ENCODE data around the gene KCNK16. TPM values are rescaled to one million over a fixed set of nuclear protein-coding genes. Genes with fewer than 3 reads are reported as not detected.

KCNK16 gene
- total and polyA plus RNA-seq, 7 donors = not detected

DNA sequence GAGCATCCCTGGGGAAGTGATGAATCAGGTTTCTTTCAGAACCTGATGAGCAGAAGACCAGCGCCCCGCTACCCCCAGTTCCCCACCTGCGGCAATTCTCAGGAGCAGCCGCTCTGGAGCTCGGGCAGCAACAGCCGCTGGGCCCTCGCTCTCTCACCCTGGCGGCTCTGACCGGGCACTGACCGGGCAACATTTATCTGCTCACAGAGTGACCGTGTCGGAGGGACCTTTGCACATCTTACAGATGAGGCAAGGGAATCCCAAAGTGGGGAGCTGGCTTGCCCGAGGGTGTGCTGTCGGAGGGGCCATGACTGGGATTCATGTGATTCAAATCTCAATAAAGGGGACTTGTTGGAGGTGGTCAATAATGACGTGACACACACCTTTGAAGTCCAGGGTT, 26.2 kb upstream of the KCNK16 start:
- 91 to 94% methylated on average over 15 of the region's 15 CpGs for WGBS, 2 donors
- no peaks in the 10 kb centered on the region for H3K4me1 ChIP-seq

DNA sequence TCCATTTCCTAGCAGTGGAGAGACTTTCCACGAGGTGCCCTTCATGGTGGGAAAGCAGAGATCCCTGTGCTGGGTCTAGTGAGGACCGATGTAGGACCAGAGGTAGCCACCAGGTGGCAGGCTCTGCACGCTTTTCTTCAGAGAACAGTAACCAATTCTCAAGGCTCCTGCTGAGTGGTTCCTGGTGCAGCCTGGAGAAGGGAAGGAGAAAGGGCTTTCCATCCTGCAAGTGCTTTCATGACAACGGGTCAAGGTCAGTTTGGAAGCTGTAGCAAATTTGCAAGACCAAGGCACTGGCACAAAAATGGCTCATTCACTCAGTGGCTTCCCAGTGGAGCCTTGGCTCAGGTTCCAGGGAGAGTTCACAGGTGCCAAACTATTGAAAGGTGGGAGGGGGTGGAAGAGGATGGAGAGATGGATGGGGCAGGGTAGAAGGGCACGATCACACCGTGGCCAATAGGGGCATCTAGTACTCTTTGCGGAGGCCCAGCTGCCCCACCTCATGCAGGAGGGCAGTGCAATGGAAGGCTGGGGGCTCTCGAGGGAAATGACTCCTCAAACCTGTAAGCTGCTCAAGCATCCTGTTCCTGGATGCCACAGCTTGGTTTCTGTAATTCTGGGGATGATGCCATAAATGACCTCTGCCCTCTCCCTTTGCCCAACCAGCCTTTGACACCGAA, 25.5 kb upstream of the KCNK16 start:
- DNase-seq = no peak
- TF ChIP-seq, protein P1, sequence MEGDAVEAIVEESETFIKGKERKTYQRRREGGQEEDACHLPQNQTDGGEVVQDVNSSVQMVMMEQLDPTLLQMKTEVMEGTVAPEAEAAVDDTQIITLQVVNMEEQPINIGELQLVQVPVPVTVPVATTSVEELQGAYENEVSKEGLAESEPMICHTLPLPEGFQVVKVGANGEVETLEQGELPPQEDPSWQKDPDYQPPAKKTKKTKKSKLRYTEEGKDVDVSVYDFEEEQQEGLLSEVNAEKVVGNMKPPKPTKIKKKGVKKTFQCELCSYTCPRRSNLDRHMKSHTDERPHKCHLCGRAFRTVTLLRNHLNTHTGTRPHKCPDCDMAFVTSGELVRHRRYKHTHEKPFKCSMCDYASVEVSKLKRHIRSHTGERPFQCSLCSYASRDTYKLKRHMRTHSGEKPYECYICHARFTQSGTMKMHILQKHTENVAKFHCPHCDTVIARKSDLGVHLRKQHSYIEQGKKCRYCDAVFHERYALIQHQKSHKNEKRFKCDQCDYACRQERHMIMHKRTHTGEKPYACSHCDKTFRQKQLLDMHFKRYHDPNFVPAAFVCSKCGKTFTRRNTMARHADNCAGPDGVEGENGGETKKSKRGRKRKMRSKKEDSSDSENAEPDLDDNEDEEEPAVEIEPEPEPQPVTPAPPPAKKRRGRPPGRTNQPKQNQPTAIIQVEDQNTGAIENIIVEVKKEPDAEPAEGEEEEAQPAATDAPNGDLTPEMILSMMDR (IDR thresholded peaks at IDR 0.05) = peak in 3 of 4 experiments; percentile 68 to 86 (median 71)
- no peak for TF ChIP-seq EP300 (IDR thresholded peaks at IDR 0.05)
- TF ChIP-seq POLR2AphosphoS5 (IDR thresholded peaks at IDR 0.05) = no peak
- no peak for TF ChIP-seq POLR2A (IDR thresholded peaks at IDR 0.05)
- no peaks in the 10 kb centered on the region for H3K36me3 ChIP-seq
- WGBS, 2 donors = 33 to 39% methylated on average over 9 of the region's 9 CpGs
- intact Hi-C loops (cut with DNase I) = no loop called here
- H3K4me1 ChIP-seq = no peaks in the 10 kb centered on the region
- H3K27me3 ChIP-seq = no peaks in the 10 kb centered on the region
- no peak overlapping the region for H3K4me3 ChIP-seq
- no peak overlapping the region for H3K27ac ChIP-seq
- no peaks in the 10 kb centered on the region for H3K9me3 ChIP-seq

More for the DNA sequence above, 26.2 kb upstream of the KCNK16 start:
- Histone ChIP-seq H3K27me3 (no peaks in the 10 kb centered on the region), H3K9me3 (no peaks in the 10 kb centered on the region), H3K36me3 (no peaks in the 10 kb centered on the region), H3K4me3 (no peak overlapping the region), H3K27ac (no peak overlapping the region)
- DNase-seq = no peak
- TF ChIP-seq POLR2A (IDR thresholded peaks at IDR 0.05) (no peak), POLR2AphosphoS5 (IDR thresholded peaks at IDR 0.05) (no peak), EP300 (IDR thresholded peaks at IDR 0.05) (no peak)
- TF ChIP-seq, protein P1 (IDR thresholded peaks at IDR 0.05) = no peak
- intact Hi-C loops (cut with DNase I) = no loop called here

DNA sequence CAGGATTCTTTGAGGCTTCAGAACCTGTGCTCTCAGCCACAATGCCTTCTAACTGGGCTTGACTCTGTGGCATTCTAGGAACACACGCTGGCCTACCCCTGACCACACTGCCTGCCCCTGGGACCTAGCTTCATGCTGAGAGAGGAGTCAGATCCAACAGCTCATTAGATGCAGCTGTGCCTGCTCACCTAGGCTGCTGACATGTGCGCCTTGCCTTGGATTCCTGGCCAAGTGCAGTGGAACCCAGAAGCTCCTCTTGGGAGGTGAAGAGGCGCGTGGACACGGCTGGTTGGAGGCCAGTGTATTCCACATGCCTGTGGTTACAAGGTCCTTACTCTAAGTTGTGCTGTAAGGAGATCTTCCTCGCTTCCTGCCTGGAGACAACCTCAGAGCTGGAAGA, 24.7 kb upstream of the KCNK16 start:
- H3K4me1 ChIP-seq = no peaks in the 10 kb centered on the region
- intact Hi-C loops (cut with DNase I) = no loop called here
- TF ChIP-seq, protein P1 (IDR thresholded peaks at IDR 0.05) = no peak
- TF ChIP-seq POLR2AphosphoS5 (IDR thresholded peaks at IDR 0.05) (no peak), EP300 (IDR thresholded peaks at IDR 0.05) (no peak), POLR2A (IDR thresholded peaks at IDR 0.05) (no peak)
- H3K36me3 ChIP-seq = no peaks in the 10 kb centered on the region
- no peaks in the 10 kb centered on the region for H3K27me3 ChIP-seq
- H3K4me3 ChIP-seq = no peak overlapping the region
- H3K9me3 ChIP-seq = no peaks in the 10 kb centered on the region
- H3K27ac ChIP-seq = no peak overlapping the region
- DNase-seq = no peak
- 93 to 96% methylated on average over 6 of the region's 6 CpGs for WGBS, 2 donors

DNA sequence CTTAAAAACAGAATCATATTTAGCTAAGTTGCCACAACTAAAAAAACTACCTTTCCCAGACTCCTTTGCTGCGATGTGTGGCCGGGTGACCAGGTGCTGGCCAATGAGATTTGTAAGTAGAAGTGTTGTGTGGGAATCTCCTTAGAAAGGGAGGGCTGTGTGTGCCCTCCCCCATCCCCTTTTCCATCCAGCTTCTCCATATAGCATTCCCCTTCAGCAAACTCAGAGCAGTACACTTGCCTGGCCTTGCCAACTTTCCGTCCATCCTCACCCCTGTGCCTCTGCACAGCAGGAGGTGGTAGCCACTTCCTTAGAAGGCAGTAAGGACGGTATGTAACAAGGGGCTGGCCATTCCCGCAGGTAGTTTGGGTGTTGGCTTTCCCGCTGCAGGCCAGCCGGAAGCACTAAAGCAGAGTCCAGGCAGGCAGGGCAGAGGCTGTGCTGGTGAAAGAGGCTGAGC, 22.3 kb upstream of the KCNK16 start:
- WGBS, 2 donors = 58 to 80% methylated on average over 7 of the region's 7 CpGs
- Histone ChIP-seq H3K27me3 (peaks cover 0 to 4% (median 0%) of the 10 kb centered on the region in 3 donors), H3K27ac (no peak overlapping the region), H3K4me3 (no peak overlapping the region), H3K4me1 (no peaks in the 10 kb centered on the region), H3K9me3 (no peaks in the 10 kb centered on the region), H3K36me3 (no peaks in the 10 kb centered on the region)
- intact Hi-C loops (cut with DNase I) = no loop called here
- TF ChIP-seq, protein P1 (IDR thresholded peaks at IDR 0.05) = no peak
- TF ChIP-seq POLR2AphosphoS5 (IDR thresholded peaks at IDR 0.05) (no peak), POLR2A (IDR thresholded peaks at IDR 0.05) (no peak), EP300 (IDR thresholded peaks at IDR 0.05) (no peak)
- DNase-seq = no peak
